HAP-1 (cell line): ENCODE results near the gene BEST1.

Experiments
- DNase-seq, 2 experiments: peaks; one replicate each; pipeline ENCODE4 v3.0.0-alpha.2; 2016 to 2020; ENCODE audit warnings: low spot score in 2 of 2
- H3K27me3 ChIP-seq: fragments of 250-450 bp; sonication (Bioruptor Pico); 2 replicates; pipeline ENCODE4 v1.5.1; 2020; ENCODE audit warnings: low read depth, mild to moderate bottlenecking, moderate library complexity
- H3K36me3 ChIP-seq: fragments of 250-450 bp; sonication (Bioruptor Pico); replicated peaks from 2 replicates; pipeline ENCODE4 v1.5.1; 2020; ENCODE audit warnings: mild to moderate bottlenecking
- H3K4me1 ChIP-seq: fragments of 250-450 bp; sonication (Bioruptor Pico); 2 replicates; pipeline ENCODE4 v1.5.1; 2020; ENCODE audit warnings: mild to moderate bottlenecking
- H3K4me3 ChIP-seq: fragments of 250-450 bp; sonication (Bioruptor Pico); 2 replicates; pipeline ENCODE4 v1.5.1; 2020; ENCODE audit warnings: mild to moderate bottlenecking, moderate library complexity
- H3K9me3 ChIP-seq: fragments of 250-450 bp; sonication (Bioruptor Pico); 2 replicates; pipeline ENCODE4 v1.5.1; 2020; ENCODE audit warnings: mild to moderate bottlenecking, moderate library complexity
- in situ Hi-C: fragments of 300-500 bp; cut with MboI; formaldehyde crosslinking; loops from 3 replicates; pipeline ENCODE4 v1.14.3; 2020; ENCODE audit warnings: low sequenced_read_pairs, inconsistent platforms, mixed read lengths

Gene BEST1

DNA sequence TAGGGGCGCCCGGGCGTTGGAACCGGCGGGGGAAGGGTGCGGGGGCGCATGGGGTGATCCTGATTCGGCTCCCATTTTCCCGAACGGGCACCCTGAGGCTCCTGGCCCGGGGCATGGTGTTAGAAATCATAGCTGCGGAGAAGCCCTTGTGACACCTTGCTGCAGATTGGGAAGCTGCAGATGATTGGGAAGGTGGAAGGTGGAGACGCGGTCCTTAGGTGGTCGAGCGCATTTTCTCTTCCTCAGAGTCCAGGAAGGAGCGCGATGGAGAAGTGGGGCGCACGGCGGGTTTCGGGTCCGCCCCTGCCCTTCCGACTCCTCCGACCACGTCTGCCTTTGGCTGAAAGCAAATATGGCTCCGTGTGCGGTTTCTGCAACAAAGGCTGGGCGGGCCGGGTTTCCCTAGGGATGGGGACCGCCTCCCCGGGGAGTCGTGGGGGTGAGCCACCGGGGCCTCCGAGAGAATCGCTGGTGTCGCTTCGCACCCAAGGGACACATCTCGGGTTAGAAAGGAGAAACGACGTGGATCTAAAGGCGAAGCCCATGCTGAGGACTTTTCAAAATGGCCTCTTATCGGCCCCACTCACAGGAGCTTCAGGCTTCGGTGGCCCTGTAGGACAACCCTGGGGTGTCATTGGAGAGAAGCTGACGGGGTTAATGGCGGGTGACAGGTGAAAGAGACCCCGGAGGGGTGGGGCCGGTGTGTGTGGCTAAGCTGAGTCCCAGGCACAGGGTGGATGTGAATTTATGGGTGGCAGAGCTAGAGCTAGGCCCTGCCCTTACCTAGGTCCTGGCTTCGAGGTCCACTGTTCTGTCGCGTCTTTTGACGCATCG, 18.0 kb downstream of the BEST1 start:
- peaks cover 40% of the 10 kb centered on the region for H3K4me1 ChIP-seq

GRCh38 chr11:61968758-61969390, 18.7 kb downstream of the BEST1 start:
- peaks cover 34% of the 10 kb centered on the region for H3K36me3 ChIP-seq
- peaks cover 40% of the 10 kb centered on the region for H3K4me1 ChIP-seq
- DNase-seq: peak in 1 of 2 experiments; percentile 46
- H3K9me3 ChIP-seq: no peaks in the 10 kb centered on the region
- in situ Hi-C loops: no loop called here
- H3K27me3 ChIP-seq: no peaks in the 10 kb centered on the region
- H3K4me3 ChIP-seq: peak overlapping the region; percentile 85

More for the DNA sequence above, 18.0 kb downstream of the BEST1 start:
- Histone ChIP-seq H3K27me3 (no peaks in the 10 kb centered on the region), H3K9me3 (no peaks in the 10 kb centered on the region), H3K36me3 (peaks cover 41% of the 10 kb centered on the region), H3K4me3 (peak overlapping the region; percentile 85)
- in situ Hi-C loops: no loop called here
- peak in 1 of 2 experiments; percentile 55 for DNase-seq

DNA sequence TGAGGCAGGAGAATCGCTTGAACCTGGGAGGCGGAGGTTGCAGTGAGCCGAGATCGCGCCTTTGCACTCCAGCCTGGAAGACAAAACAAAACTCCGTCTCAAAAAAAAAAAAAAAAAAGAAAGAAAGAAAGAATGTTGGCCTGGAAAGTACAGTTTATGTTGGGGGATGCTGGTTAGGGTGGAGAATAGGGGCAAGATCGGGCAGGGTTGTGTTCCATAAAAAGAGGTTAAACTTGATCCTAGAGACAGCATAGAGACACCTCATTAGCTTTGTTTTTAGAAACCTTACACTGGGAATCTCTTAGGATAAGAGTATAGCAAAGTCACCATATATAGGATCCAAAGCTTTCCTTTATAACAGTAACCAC, 19.2 kb downstream of the BEST1 start:
- Histone ChIP-seq H3K9me3 (no peaks in the 10 kb centered on the region), H3K4me3 (no peak overlapping the region), H3K36me3 (peaks cover 29% of the 10 kb centered on the region), H3K4me1 (peaks cover 40% of the 10 kb centered on the region), H3K27me3 (no peaks in the 10 kb centered on the region)
- in situ Hi-C loops: no loop called here
- DNase-seq: no peak

GRCh38 chr11:61969838-61970662, 19.9 kb downstream of the BEST1 start:
- DNase-seq: no peak
- H3K9me3 ChIP-seq: no peaks in the 10 kb centered on the region
- H3K36me3 ChIP-seq: peaks cover 23% of the 10 kb centered on the region
- peaks cover 40% of the 10 kb centered on the region for H3K4me1 ChIP-seq
- no peaks in the 10 kb centered on the region for H3K27me3 ChIP-seq
- no peak overlapping the region for H3K4me3 ChIP-seq
- in situ Hi-C loops: no loop called here

DNA sequence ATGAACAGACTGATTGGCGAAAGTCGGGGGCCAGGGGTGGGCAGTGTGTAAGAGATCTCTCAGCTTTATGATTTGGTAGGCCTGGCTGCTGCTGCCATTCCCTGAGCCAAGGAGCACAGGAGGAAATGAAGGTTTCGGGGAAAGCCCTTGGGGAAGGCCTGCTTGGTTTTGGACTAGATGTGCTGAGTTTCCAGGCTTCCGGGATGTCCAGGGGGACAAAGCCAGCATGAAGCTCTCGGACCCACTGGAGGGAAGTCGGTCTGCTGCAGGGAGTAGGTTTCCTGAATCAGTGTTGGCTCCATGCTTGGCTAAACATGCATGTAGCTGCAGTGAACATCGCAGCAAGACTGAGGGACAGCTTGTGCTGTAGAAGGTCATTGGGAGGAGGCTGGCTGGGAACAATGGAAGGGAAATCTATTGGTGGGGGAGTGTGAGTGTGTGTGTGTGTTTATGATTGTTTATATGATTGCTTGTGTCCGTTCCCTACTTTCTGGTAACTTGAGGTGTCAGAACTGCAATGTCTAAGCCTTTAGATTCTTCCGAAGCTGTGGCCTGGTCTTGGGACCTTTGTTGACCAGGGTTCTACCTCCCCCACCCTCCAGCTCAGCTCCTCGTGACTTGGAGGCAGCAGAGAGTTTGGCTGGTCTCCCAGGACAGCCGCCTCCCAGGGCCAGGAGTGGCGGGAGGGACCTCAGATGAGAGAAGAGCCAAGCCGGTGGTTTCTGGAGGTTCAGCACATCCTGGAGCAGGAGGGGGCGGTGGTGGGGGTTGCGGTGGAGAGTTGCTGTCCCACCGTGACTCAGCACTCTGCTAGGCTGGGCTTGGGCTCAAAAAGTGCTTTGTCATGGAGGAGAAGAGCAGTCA, 21.3 kb downstream of the BEST1 start:
- no peak overlapping the region for H3K4me3 ChIP-seq
- in situ Hi-C loops: no loop called here
- no peaks in the 10 kb centered on the region for H3K27me3 ChIP-seq
- no peaks in the 10 kb centered on the region for H3K9me3 ChIP-seq
- DNase-seq: peak; percentile 84 to 98
- peaks cover 40% of the 10 kb centered on the region for H3K4me1 ChIP-seq
- H3K36me3 ChIP-seq: peaks cover 8% of the 10 kb centered on the region

GRCh38 chr11:61972112-61972671, 22.0 kb downstream of the BEST1 start:
- peaks cover 3% of the 10 kb centered on the region; the same call in 1 of the 2 replicates for H3K36me3 ChIP-seq
- H3K27me3 ChIP-seq: no peaks in the 10 kb centered on the region
- H3K4me1 ChIP-seq: peaks cover 40% of the 10 kb centered on the region
- no peak overlapping the region for H3K4me3 ChIP-seq
- no peak for DNase-seq
- H3K9me3 ChIP-seq: no peaks in the 10 kb centered on the region
- in situ Hi-C loops: no loop called here

DNA sequence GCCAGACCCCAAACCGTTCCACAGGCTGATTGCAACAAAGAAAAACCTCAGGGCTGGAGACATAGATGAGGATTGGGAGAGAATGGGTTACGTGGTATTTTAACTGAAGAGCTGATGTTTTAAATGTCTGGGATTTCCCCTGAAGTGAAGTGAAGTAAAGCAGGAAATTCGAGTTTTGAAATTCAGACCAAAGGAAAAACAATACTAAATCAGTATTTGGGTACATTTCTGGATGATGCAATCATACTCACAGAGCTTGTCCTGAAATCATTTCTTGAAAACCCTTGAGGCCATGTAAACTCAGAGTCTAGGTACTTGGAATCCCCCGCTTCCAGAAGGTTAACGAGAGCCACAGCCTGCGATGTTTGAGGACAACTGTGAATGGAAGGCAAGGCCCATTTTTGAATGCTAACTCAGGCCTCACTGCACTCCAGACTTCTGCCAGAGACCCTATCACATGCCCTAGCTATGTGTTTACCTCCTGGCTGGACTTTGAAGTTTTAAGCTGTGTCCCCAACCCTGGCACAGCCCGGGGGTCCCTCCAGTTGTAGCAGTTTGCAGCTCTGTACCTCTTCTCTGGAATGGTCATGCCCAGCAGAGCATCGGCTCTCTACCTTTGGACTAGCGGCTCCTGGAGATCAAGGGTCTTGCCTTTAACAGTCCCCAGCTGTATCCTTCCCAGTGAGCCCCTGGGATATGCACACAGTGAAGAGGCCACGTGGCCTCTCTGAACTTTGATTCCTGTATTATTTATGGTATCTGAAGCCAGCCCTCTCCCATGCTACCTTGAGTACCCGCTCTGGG, 22.7 kb downstream of the BEST1 start:
- Histone ChIP-seq H3K4me1 (peaks cover 40% of the 10 kb centered on the region), H3K4me3 (no peak overlapping the region), H3K27me3 (no peaks in the 10 kb centered on the region), H3K36me3 (peaks cover 3% of the 10 kb centered on the region; the same call in 1 of the 2 replicates), H3K9me3 (no peaks in the 10 kb centered on the region)
- no peak for DNase-seq
- in situ Hi-C loops: no loop called here

DNA sequence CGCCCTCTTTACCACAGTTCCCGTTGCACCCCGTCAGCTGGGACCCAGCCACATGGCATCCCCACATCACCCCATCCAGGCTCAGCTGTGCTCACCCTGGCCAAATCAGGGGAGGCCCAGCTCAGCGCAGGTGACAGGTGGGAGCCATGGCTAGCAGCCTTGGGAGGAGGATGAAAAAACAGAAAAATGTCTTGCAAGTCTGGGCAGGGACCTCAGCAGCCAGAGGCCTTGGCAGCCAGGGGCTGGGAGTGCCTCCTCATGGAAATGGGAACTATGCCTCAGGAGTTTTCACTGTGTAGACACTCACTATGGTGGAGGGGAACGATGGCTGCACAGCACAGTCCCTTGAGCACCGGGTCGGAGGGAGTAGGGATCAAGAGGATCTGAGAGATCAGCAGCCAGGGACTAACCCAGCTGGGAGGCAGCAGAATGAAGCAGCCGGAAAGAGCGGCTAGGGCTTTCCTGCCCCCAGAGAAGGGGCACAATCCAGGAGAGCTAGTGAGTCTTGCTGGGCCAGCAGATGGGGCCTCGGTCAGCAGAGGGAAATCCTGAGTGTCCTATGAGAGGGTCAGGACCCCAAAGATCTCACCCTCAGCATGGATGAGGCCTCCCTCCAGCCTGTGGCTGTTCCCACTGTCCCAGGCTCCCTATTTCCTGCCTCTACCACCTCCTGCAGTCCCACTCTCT, 23.5 kb downstream of the BEST1 start:
- no peak for DNase-seq
- Histone ChIP-seq H3K4me1 (peaks cover 35% of the 10 kb centered on the region), H3K27me3 (no peaks in the 10 kb centered on the region), H3K36me3 (peaks cover 3% of the 10 kb centered on the region; the same call in 1 of the 2 replicates), H3K9me3 (no peaks in the 10 kb centered on the region), H3K4me3 (no peak overlapping the region)
- in situ Hi-C loops: no loop called here

DNA sequence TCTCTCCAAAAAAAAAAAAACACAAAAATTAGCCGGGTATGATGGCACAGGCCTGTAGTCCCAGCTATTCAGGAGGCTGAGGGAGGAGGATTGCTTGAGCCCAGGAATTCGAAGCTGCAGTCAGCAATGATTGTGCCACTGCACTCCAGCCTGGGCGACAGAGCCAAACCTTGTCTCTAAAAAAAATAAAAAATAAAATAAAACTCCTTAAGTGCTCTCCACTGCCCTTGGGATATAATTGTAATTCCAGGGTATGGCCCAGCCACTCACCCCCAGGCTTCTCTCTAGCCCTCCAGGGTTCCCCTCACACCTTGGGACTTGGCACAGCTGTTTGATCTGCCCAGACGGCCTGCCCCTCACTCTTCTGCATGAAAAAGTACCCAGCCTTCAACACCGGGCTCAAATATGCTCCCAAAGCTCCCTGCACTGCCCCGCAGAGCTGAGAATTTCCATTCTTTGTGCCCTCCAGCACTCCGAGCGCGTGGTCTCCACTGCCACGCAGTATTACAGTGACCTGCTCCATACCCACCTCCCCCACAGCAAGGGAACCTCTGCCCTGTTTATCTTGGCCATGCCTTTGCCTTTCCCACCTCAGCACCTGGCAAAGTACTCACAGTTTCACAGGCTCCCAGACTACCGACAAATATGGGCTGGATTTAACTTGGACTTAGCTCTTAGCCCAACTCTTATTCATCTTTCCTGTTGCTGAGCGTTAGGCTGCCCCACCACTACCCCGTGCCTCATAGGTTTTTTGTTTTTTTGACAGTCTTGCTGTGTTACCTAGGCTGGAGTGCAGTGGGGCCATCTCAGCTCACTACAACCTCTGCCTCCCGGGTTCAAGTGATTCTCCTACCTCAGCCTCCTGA, 24.8 kb downstream of the BEST1 start:
- Histone ChIP-seq H3K27me3 (no peaks in the 10 kb centered on the region), H3K36me3 (peaks cover 3% of the 10 kb centered on the region; the same call in 1 of the 2 replicates), H3K4me3 (no peak overlapping the region), H3K9me3 (no peaks in the 10 kb centered on the region), H3K4me1 (peaks cover 25% of the 10 kb centered on the region)
- no peak for DNase-seq
- in situ Hi-C loops: no loop called here

DNA sequence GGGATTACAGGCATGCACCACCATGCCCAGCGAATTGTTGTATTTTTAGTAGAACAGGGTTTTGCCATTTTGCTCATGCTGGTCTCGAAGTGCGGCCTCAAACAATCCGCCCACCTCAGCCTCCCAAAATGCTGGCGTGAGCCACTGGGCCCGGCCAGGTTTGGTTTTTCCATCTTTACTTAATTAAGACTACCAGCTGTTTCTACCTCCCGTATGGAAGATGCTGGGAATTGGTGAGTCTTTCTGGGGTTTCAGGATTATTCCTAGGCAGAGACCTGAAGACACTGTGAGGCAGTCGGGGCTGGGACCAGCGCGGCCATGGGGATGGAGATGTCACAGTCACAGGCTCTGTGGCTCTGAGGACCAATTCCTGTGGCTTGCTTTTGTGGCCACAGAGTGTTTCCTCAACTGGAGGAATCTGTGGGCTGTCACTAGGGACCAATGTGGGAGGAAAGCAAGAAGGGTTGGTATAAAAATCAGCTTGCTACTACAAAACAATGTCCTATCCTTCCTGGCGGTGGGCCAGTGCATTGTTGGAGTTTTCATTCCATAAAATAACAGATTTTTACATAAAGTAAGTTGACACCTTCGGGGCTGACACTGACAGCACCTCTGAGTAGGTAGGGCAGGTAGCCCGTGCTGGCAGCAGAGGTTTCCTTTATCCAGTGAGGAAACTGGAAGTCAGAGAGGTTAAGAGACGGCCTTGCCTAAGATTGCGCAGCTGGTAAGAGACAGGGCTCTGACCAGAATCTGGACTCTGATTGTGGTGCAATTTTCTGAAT, 25.7 kb downstream of the BEST1 start:
- DNase-seq: no peak
- Histone ChIP-seq H3K4me3 (no peak overlapping the region), H3K36me3 (peaks cover 3% of the 10 kb centered on the region; the same call in 1 of the 2 replicates), H3K27me3 (no peaks in the 10 kb centered on the region), H3K9me3 (no peaks in the 10 kb centered on the region), H3K4me1 (peaks cover 20% of the 10 kb centered on the region)
- in situ Hi-C loops: no loop called here

GRCh38 chr11:61976420-61976800, 26.3 kb downstream of the BEST1 start:
- in situ Hi-C loops: no loop called here
- H3K36me3 ChIP-seq: no peaks in the 10 kb centered on the region
- H3K9me3 ChIP-seq: no peaks in the 10 kb centered on the region
- DNase-seq: no peak
- peaks cover 15% of the 10 kb centered on the region for H3K4me1 ChIP-seq
- no peak overlapping the region for H3K4me3 ChIP-seq
- no peaks in the 10 kb centered on the region for H3K27me3 ChIP-seq
